ENCODE data around the gene CCDC87.
"Not testable (repeated sequence)": the region's sequence is repeated elsewhere in the genome, so short reads cannot be mapped to it uniquely, and the experiment has no call there.

The CCDC87 gene

GRCh38 chr11:66589996-66590675 lies 2.7 kb downstream of the CCDC87 start:
- no peak overlapping the region for H3K27ac ChIP-seq
- TF ChIP-seq ZFX (IDR thresholded peaks at IDR 0.05; ENCODE audit: borderline replicate concordance): no peak
- TF ChIP-seq, protein P1, sequence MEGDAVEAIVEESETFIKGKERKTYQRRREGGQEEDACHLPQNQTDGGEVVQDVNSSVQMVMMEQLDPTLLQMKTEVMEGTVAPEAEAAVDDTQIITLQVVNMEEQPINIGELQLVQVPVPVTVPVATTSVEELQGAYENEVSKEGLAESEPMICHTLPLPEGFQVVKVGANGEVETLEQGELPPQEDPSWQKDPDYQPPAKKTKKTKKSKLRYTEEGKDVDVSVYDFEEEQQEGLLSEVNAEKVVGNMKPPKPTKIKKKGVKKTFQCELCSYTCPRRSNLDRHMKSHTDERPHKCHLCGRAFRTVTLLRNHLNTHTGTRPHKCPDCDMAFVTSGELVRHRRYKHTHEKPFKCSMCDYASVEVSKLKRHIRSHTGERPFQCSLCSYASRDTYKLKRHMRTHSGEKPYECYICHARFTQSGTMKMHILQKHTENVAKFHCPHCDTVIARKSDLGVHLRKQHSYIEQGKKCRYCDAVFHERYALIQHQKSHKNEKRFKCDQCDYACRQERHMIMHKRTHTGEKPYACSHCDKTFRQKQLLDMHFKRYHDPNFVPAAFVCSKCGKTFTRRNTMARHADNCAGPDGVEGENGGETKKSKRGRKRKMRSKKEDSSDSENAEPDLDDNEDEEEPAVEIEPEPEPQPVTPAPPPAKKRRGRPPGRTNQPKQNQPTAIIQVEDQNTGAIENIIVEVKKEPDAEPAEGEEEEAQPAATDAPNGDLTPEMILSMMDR (IDR thresholded peaks at IDR 0.05): no peak

DNA sequence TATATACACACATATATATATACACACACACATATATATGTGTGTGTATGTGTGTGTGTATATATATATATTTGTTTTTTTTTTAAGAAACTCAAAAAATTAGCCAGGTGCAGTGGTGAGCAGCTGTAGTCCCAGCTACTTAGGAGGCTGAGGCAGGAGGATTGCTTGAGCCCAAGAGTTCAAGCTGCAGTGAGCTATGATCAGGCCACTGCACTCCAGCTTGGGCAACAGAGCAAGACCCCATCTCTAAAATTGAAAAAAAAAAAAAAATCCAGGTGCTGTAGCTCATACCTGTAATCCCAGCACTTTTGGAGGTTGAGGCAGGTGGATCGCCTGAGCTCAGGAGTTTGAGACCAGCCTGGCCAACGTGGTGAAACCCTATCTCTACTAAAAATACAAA lies 3.5 kb downstream of the CCDC87 start:
- H3K27ac ChIP-seq: not testable (repeated sequence)

- TF ChIP-seq, protein P1 (IDR thresholded peaks at IDR 0.05): no peak
- no peak for TF ChIP-seq ZFX (IDR thresholded peaks at IDR 0.05; ENCODE audit: borderline replicate concordance)
- no peak overlapping the region for H3K27ac ChIP-seq
Observed at GRCh38 chr11:66586136-66586535, 6.7 kb downstream of the CCDC87 start.

- not testable (repeated sequence) for H3K27ac ChIP-seq
Observed at GRCh38 chr11:66585447-66585846, 7.4 kb downstream of the CCDC87 start.

GRCh38 chr11:66582565-66583147 lies 10.2 kb downstream of the CCDC87 start:
- not testable (repeated sequence) for H3K27ac ChIP-seq

- no peak for TF ChIP-seq ZFX (IDR thresholded peaks at IDR 0.05; ENCODE audit: borderline replicate concordance)
- TF ChIP-seq, protein P1 (IDR thresholded peaks at IDR 0.05): no peak
Observed at GRCh38 chr11:66581261-66581660, 11.6 kb downstream of the CCDC87 start.

GRCh38 chr11:66580803-66581202 lies 12.1 kb downstream of the CCDC87 start:
- TF ChIP-seq ZFX (IDR thresholded peaks at IDR 0.05; ENCODE audit: borderline replicate concordance): no peak
- TF ChIP-seq, protein P1 (IDR thresholded peaks at IDR 0.05): no peak
- no peak overlapping the region for H3K27ac ChIP-seq

More at GRCh38 chr11:66581261-66581660, 11.6 kb downstream of the CCDC87 start:
- no peak overlapping the region for H3K27ac ChIP-seq

DNA sequence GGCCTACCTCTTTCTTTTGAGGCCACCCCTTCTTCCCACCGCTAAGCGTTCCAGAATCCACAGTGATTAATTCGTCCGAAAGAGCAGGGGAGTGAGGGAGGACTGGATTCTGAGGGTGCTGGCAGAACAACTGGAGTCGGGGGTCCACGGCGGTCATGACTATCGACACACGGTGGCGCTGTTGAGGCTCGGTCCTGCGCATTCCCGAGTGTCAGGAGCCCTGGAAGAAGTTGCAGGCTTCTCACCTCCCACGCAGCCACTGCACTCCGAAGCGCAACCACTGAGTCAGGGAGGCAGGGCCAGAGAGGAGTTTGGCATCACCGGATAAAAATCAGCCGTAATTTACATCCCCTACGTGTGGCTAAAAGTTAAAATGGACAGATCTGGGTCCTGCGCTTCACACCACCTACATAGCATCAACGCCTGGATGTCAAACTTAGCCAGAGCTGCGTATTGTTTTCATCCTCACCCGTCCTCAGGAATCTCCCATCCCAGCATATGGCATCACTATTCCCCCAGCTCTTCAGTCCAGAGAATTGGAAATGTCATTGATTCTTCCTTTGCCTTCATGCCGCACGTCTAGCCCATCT lies 13.8 kb downstream of the CCDC87 start:
- TF ChIP-seq, protein P1 (IDR thresholded peaks at IDR 0.05): peak; percentile 85
- TF ChIP-seq ZFX (IDR thresholded peaks at IDR 0.05; ENCODE audit: borderline replicate concordance): no peak
- H3K27ac ChIP-seq: no peak overlapping the region

DNA sequence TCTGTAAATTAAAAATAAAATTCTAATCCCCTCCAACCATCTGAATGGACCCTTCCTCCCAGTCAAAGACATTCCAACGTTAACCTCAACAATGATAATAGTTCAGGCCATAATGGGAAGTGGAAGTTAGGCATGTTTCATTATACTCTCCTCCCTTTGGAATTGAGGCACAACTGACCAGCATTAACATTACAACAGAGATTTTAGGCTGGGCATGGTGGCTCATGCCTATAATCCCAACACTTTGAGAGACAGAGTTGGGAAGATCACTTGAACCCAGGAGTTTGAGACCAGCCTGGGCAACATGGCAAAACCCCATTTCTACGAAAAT lies 22.0 kb downstream of the CCDC87 start:
- TF ChIP-seq, protein P1 (IDR thresholded peaks at IDR 0.05): no peak
- no peak overlapping the region for H3K27ac ChIP-seq
